ENCODE measurements around the gene PARP12. TPM values are rescaled to one million over a fixed set of nuclear protein-coding genes. Genes with fewer than 3 reads are reported as not detected.

The PARP12 gene
- total and polyA plus RNA-seq, 2 of the 13 experiments (the other 11 are each of a cell fraction or from before 2014, with no cell fraction given) = 15.5 to 35.2 TPM

- TF ChIP-seq, protein P1, sequence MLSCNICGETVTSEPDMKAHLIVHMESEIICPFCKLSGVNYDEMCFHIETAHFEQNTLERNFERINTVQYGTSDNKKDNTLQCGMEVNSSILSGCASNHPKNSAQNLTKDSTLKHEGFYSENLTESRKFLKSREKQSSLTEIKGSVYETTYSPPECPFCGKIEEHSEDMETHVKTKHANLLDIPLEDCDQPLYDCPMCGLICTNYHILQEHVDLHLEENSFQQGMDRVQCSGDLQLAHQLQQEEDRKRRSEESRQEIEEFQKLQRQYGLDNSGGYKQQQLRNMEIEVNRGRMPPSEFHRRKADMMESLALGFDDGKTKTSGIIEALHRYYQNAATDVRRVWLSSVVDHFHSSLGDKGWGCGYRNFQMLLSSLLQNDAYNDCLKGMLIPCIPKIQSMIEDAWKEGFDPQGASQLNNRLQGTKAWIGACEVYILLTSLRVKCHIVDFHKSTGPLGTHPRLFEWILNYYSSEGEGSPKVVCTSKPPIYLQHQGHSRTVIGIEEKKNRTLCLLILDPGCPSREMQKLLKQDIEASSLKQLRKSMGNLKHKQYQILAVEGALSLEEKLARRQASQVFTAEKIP (CRISPR knock-in tag; IDR thresholded peaks at IDR 0.05; ENCODE audit: borderline replicate concordance) = no peak
- TF ChIP-seq ESRRA (CRISPR knock-in tag; IDR thresholded peaks at IDR 0.05; ENCODE audit: low read depth) (no peak), ZNF432 (CRISPR knock-in tag; IDR thresholded peaks at IDR 0.05; ENCODE audit: borderline replicate concordance) (no peak), NONO (IDR thresholded peaks at IDR 0.05) (no peak), NONO (CRISPR knock-in tag; conservative IDR thresholded peaks at IDR 0.05) (peak; percentile 37; the same call in 1 of the 2 replicates), RCOR2 (CRISPR knock-in tag; IDR thresholded peaks at IDR 0.05) (no peak), ARID3A (IDR thresholded peaks at IDR 0.05; ENCODE audit: low read depth, low read length) (no peak), REL (CRISPR knock-in tag; conservative IDR thresholded peaks at IDR 0.05) (no peak)
- TF ChIP-seq, protein P2, sequence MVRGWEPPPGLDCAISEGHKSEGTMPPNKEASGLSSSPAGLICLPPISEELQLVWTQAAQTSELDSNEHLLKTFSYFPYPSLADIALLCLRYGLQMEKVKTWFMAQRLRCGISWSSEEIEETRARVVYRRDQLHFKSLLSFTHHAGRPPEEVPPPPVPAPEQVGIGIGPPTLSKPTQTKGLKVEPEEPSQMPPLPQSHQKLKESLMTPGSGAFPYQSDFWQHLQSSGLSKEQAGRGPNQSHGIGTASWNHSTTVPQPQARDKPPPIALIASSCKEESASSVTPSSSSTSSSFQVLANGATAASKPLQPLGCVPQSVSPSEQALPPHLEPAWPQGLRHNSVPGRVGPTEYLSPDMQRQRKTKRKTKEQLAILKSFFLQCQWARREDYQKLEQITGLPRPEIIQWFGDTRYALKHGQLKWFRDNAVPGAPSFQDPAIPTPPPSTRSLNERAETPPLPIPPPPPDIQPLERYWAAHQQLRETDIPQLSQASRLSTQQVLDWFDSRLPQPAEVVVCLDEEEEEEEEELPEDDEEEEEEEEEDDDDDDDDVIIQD (CRISPR knock-in tag; IDR thresholded peaks at IDR 0.05; ENCODE audit: low read depth) = no peak
- TF ChIP-seq, protein P3, sequence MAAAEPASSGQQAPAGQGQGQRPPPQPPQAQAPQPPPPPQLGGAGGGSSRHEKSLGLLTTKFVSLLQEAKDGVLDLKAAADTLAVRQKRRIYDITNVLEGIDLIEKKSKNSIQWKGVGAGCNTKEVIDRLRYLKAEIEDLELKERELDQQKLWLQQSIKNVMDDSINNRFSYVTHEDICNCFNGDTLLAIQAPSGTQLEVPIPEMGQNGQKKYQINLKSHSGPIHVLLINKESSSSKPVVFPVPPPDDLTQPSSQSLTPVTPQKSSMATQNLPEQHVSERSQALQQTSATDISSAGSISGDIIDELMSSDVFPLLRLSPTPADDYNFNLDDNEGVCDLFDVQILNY (CRISPR knock-in tag; conservative IDR thresholded peaks at IDR 0.05) = no peak
- TF ChIP-seq, protein P4, sequence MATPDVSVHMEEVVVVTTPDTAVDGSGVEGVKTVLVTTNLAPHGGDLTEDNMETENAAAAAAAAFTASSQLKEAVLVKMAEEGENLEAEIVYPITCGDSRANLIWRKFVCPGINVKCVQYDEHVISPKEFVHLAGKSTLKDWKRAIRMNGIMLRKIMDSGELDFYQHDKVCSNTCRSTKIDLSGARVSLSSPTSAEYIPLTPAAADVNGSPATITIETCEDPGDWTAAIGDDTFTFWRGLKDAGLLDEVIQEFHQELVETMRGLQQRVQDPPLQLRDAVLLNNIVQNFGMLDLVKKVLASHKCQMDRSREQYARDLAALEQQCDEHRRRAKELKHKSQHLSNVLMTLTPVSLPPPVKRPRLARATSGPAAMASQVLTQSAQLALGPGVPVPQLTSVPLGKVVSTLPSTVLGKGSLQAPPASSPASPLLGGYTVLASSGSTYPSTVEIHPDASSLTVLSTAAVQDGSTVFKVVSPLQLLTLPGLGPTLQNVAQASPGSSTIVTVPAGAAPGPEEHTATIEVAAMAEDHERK (CRISPR knock-in tag; IDR thresholded peaks at IDR 0.05; ENCODE audit: low read depth) = no peak
- TF ChIP-seq, protein P5, sequence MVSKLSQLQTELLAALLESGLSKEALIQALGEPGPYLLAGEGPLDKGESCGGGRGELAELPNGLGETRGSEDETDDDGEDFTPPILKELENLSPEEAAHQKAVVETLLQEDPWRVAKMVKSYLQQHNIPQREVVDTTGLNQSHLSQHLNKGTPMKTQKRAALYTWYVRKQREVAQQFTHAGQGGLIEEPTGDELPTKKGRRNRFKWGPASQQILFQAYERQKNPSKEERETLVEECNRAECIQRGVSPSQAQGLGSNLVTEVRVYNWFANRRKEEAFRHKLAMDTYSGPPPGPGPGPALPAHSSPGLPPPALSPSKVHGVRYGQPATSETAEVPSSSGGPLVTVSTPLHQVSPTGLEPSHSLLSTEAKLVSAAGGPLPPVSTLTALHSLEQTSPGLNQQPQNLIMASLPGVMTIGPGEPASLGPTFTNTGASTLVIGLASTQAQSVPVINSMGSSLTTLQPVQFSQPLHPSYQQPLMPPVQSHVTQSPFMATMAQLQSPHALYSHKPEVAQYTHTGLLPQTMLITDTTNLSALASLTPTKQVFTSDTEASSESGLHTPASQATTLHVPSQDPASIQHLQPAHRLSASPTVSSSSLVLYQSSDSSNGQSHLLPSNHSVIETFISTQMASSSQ (IDR thresholded peaks at IDR 0.05; ENCODE audit: low read depth) = no peak
- TF ChIP-seq, protein P5 (CRISPR knock-in tag; IDR thresholded peaks at IDR 0.05; ENCODE audit: borderline replicate concordance) = no peak
- TF ChIP-seq, protein P6, sequence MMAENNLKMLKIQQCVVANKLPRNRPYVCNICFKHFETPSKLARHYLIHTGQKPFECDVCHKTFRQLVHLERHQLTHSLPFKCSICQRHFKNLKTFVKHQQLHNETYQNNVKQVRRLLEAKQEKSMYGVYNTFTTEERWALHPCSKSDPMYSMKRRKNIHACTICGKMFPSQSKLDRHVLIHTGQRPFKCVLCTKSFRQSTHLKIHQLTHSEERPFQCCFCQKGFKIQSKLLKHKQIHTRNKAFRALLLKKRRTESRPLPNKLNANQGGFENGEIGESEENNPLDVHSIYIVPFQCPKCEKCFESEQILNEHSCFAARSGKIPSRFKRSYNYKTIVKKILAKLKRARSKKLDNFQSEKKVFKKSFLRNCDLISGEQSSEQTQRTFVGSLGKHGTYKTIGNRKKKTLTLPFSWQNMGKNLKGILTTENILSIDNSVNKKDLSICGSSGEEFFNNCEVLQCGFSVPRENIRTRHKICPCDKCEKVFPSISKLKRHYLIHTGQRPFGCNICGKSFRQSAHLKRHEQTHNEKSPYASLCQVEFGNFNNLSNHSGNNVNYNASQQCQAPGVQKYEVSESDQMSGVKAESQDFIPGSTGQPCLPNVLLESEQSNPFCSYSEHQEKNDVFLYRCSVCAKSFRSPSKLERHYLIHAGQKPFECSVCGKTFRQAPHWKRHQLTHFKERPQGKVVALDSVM (CRISPR knock-in tag; IDR thresholded peaks at IDR 0.05) = no peak
Observed at GRCh38 chr7:140005754-140006503, 56.8 kb downstream of the PARP12 start (continued).
